GM12864 (cell line): ENCODE measurements around the gene TEX2.

Source experiments
- DNase-seq: peaks from one replicate; pipeline ENCODE4 v3.0.0-alpha.2; 2011; ENCODE audit warnings: low read depth
- H3K4me3 ChIP-seq: 2 replicates; pipeline ENCODE4 v1.5.1; 2011; ENCODE audit warnings: mild to moderate bottlenecking, low read depth, low read length, control low read depth
- CTCF ChIP-seq: IDR thresholded peaks from 2 replicates; pipeline ENCODE4 v1.5.1; 2011; ENCODE audit warnings: low read depth, mild to moderate bottlenecking, moderate library complexity, low read length, control low read depth, inconsistent platforms; ENCODE audit errors: missing control alignments

TEX2 gene

DNA sequence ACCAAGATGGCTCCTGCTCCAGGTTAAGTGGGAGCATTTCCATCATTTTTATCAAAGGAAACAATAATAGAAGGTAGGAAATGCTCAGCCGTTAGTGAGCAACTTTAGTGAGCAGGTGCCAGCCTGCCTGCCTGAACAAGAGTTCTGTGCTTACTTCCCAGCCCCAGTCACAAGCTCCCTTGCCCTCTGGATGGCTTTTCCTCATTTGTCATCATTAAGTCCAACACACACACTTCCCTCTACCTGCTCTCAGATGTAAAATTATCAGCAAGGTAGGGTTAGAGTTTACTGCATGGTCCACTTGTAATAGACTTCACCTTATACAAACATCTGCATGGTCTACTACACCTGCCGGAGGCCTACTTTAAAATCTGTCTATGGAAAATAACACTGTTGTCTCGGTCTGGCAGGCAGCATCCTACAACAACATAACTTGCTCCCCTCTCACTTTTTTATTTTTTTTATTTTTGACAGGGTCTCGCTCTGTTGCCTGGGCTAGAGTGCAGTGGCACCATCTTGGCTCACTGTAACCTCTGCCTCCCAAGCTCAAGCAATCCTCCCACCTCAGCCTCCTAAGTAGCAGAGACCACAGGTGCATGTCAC is 12.7 kb downstream of the TEX2 start:
- no peak overlapping the region for H3K4me3 ChIP-seq
- no peak for TF ChIP-seq CTCF
- DNase-seq: no peak

- TF ChIP-seq CTCF: no peak
- no peak for DNase-seq
Observed at GRCh38 chr17:64247836-64248235, 15.2 kb downstream of the TEX2 start.

GRCh38 chr17:64245218-64246145 is 17.6 kb downstream of the TEX2 start:
- TF ChIP-seq CTCF: no peak
- DNase-seq: no peak
- no peak overlapping the region for H3K4me3 ChIP-seq

More at GRCh38 chr17:64247836-64248235, 15.2 kb downstream of the TEX2 start:
- no peak overlapping the region for H3K4me3 ChIP-seq

DNA sequence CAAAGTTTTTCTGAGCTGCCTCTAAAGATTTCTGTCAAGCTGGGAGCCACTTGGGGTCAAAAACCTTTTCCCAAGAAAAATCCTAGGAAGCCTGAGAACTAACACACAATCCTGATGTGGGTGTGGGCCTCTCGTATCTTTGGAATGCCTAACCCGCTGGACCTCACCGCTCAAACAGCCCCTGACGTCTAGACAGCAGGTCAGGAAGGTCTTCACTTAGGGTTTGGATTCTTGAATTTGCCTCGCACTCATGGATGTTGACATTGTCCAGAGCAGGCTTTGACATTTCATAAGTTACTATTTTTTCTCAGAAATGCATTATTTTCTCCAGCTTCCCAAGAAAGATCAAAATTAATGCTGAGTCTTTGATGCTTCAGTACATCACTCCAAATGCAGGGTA is 18.9 kb downstream of the TEX2 start:
- no peak overlapping the region for H3K4me3 ChIP-seq
- DNase-seq: no peak
- TF ChIP-seq CTCF: no peak

- DNase-seq: no peak
- H3K4me3 ChIP-seq: no peak overlapping the region
- TF ChIP-seq CTCF: no peak
Observed at GRCh38 chr17:64243340-64243739, 19.7 kb downstream of the TEX2 start.

DNA sequence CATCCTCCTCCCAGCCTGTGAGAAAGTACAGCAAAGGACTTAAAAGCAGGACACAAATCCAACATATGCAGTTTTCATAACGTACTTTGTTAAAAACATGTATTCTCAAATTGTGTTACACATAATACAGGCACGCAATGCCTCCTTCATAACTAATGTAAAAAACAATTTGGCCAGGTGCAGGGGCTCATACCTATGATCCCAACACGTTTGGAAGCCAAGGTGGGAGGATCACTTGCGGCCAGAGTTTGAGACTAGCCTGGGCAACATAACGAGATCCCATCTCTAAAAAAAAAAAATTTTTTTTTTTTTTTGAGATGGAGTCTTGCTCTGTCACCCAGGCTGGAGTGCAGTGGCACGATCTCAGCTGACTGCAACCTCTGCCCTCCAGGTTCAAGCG is 20.4 kb downstream of the TEX2 start:
- no peak for TF ChIP-seq CTCF

More for the DNA sequence above, 20.4 kb downstream of the TEX2 start:
- no peak for DNase-seq
- no peak overlapping the region for H3K4me3 ChIP-seq
